ENCODE results near the gene CREB3. TPM values are rescaled to one million over a fixed set of nuclear protein-coding genes. Genes with fewer than 3 reads are reported as not detected.
A peak's percentile ranks its signal among the peaks of the same experiment; 100 is the strongest.

CREB3 gene
- total RNA-seq, 1 experiment from 2014 or later = 170 TPM

GRCh38 chr9:35714579-35715252 is 17.8 kb upstream of the CREB3 start:
- Histone ChIP-seq H3K4me3 (no peak overlapping the region), H3K9me3 (no peaks in the 10 kb centered on the region), H3K36me3 (peaks cover 97% of the 10 kb centered on the region), H3K27me3 (no peaks in the 10 kb centered on the region)
- no peak for DNase-seq

GRCh38 chr9:35716230-35716629 is 16.2 kb upstream of the CREB3 start:
- no peak overlapping the region for H3K4me3 ChIP-seq
- no peaks in the 10 kb centered on the region for H3K9me3 ChIP-seq
- peaks cover 100% of the 10 kb centered on the region for H3K36me3 ChIP-seq
- DNase-seq = peak; percentile 62
- H3K27me3 ChIP-seq = no peaks in the 10 kb centered on the region

GRCh38 chr9:35717132-35717870 is 15.2 kb upstream of the CREB3 start:
- H3K4me3 ChIP-seq = no peak overlapping the region
- H3K36me3 ChIP-seq = peaks cover 100% of the 10 kb centered on the region
- H3K27me3 ChIP-seq = no peaks in the 10 kb centered on the region
- DNase-seq = no peak
- H3K9me3 ChIP-seq = no peaks in the 10 kb centered on the region

- Histone ChIP-seq H3K4me3 (no peak overlapping the region), H3K36me3 (peaks cover 100% of the 10 kb centered on the region), H3K9me3 (no peaks in the 10 kb centered on the region), H3K27me3 (no peaks in the 10 kb centered on the region)
- no peak for DNase-seq
Measured at GRCh38 chr9:35718721-35719511, 13.6 kb upstream of the CREB3 start.

- Histone ChIP-seq H3K36me3 (peaks cover 100% of the 10 kb centered on the region), H3K27me3 (no peaks in the 10 kb centered on the region), H3K9me3 (no peaks in the 10 kb centered on the region), H3K4me3 (no peak overlapping the region)
- DNase-seq = no peak
Measured at GRCh38 chr9:35719546-35719945, 12.9 kb upstream of the CREB3 start.

- peaks cover 100% of the 10 kb centered on the region for H3K36me3 ChIP-seq
- no peak for DNase-seq
- no peak overlapping the region for H3K4me3 ChIP-seq
- H3K9me3 ChIP-seq = no peaks in the 10 kb centered on the region
- no peaks in the 10 kb centered on the region for H3K27me3 ChIP-seq
Measured at GRCh38 chr9:35723426-35723825, 9.0 kb upstream of the CREB3 start.

GRCh38 chr9:35723908-35724307 is 8.6 kb upstream of the CREB3 start:
- no peak for DNase-seq
- peaks cover 100% of the 10 kb centered on the region for H3K36me3 ChIP-seq

GRCh38 chr9:35725362-35725761 is 7.1 kb upstream of the CREB3 start:
- H3K27me3 ChIP-seq = no peaks in the 10 kb centered on the region
- no peak for DNase-seq
- peaks cover 98% of the 10 kb centered on the region for H3K36me3 ChIP-seq
- H3K9me3 ChIP-seq = no peaks in the 10 kb centered on the region
- no peak overlapping the region for H3K4me3 ChIP-seq

More at GRCh38 chr9:35723908-35724307, 8.6 kb upstream of the CREB3 start:
- Histone ChIP-seq H3K9me3 (no peaks in the 10 kb centered on the region), H3K4me3 (no peak overlapping the region), H3K27me3 (no peaks in the 10 kb centered on the region)

- peaks cover 96% of the 10 kb centered on the region for H3K36me3 ChIP-seq
- peak; percentile 51 for DNase-seq
- no peaks in the 10 kb centered on the region for H3K27me3 ChIP-seq
- H3K9me3 ChIP-seq = no peaks in the 10 kb centered on the region
- no peak overlapping the region for H3K4me3 ChIP-seq
Measured at GRCh38 chr9:35726931-35727330, 5.5 kb upstream of the CREB3 start.

- Histone ChIP-seq H3K27me3 (no peaks in the 10 kb centered on the region), H3K9me3 (no peaks in the 10 kb centered on the region), H3K4me3 (peak overlapping the region; percentile 72), H3K36me3 (peaks cover 89% of the 10 kb centered on the region)
- no peak for DNase-seq
Measured at GRCh38 chr9:35727676-35728040, 4.8 kb upstream of the CREB3 start.

- H3K4me3 ChIP-seq = peak overlapping the region; percentile 72
- no peaks in the 10 kb centered on the region for H3K9me3 ChIP-seq
Measured at GRCh38 chr9:35728041-35728971, 4.2 kb upstream of the CREB3 start.

GRCh38 chr9:35729101-35729500 is 3.4 kb upstream of the CREB3 start:
- DNase-seq = no peak
- H3K27me3 ChIP-seq = no peaks in the 10 kb centered on the region
- H3K9me3 ChIP-seq = no peaks in the 10 kb centered on the region
- H3K36me3 ChIP-seq = peaks cover 83% of the 10 kb centered on the region
- H3K4me3 ChIP-seq = peak overlapping the region; percentile 72

More at GRCh38 chr9:35728041-35728971, 4.2 kb upstream of the CREB3 start:
- Histone ChIP-seq H3K27me3 (no peaks in the 10 kb centered on the region), H3K36me3 (peaks cover 83% of the 10 kb centered on the region)
- peak; percentile 95 for DNase-seq

GRCh38 chr9:35729700-35730485 is 2.6 kb upstream of the CREB3 start:
- Histone ChIP-seq H3K9me3 (no peaks in the 10 kb centered on the region), H3K27me3 (no peaks in the 10 kb centered on the region), H3K36me3 (peaks cover 83% of the 10 kb centered on the region), H3K4me3 (peak overlapping the region; percentile 72)
- peak; percentile 80 for DNase-seq

GRCh38 chr9:35730486-35730854 is 2.0 kb upstream of the CREB3 start:
- peak overlapping the region; percentile 72 for H3K4me3 ChIP-seq
- peaks cover 83% of the 10 kb centered on the region for H3K36me3 ChIP-seq
- H3K27me3 ChIP-seq = no peaks in the 10 kb centered on the region
- no peak for DNase-seq
- H3K9me3 ChIP-seq = no peaks in the 10 kb centered on the region

GRCh38 chr9:35731415-35732184 is 866 bp upstream of the CREB3 start:
- Histone ChIP-seq H3K27me3 (no peaks in the 10 kb centered on the region), H3K9me3 (no peaks in the 10 kb centered on the region), H3K4me3 (peak overlapping the region; percentile 72), H3K36me3 (peaks cover 83% of the 10 kb centered on the region)
- no peak for DNase-seq

All from MG63 (cell line).